PC-3 (cell line): Measurements from ENCODE around the gene AGAP1. TPM values are rescaled to one million over a fixed set of nuclear protein-coding genes. Genes with fewer than 3 reads are reported as not detected.

Experiments used
- ATAC-seq: fragments of 200-7000 bp; cut with Tn5 transposase; 2 replicates; pipeline ENCODE4 v1.9.1; 2020; ENCODE audit warnings: mild to moderate bottlenecking, moderate library complexity
- BruUV-seq: library from RNA; stranded (reverse); fragments of 400-500 nt; replicated peaks from 2 replicates; lab custom pipeline; 2021; lab: Mats Ljungman, UMichigan
- CTCF ChIA-PET: fragments of 300-600 bp; sonication (Branson Sonifier 250); formaldehyde crosslinking; loops from one replicate; lab custom pipeline; 2022; ENCODE audit warnings: antibody characterized with exemption; lab: Charles Lee
- POLR2A ChIA-PET: fragments of 300-600 bp; sonication (Branson Sonifier 250); formaldehyde crosslinking; loops from one replicate; lab custom pipeline; 2022; ENCODE audit warnings: antibody characterized with exemption; ENCODE audit not compliant: unreplicated experiment; lab: Charles Lee
- DNase-seq: peaks from one replicate; pipeline ENCODE4 v3.0.0-alpha.2; 2015
- H2AFZ ChIP-seq: fragments of 300-600 bp; sonication (generic); 2 replicates; pipeline ENCODE4 v1.6.0; 2016; ENCODE audit warnings: antibody characterized with exemption, low read length
- H3F3A ChIP-seq: fragments of 300-600 bp; sonication (generic); one replicate; pipeline ENCODE4 v1.6.0; 2017; ENCODE audit warnings: antibody characterized with exemption, low read length, control low read depth, mild to moderate bottlenecking; ENCODE audit not compliant: unreplicated experiment
- H3K27ac ChIP-seq: fragments of 300-600 bp; sonication (generic); 2 replicates; pipeline ENCODE4 v1.5.1; 2016; ENCODE audit warnings: mild to moderate bottlenecking, low read length
- H3K27me3 ChIP-seq: fragments of 300-600 bp; sonication (generic); 2 replicates; pipeline ENCODE4 v1.6.1; 2016; ENCODE audit warnings: low read length, mixed read lengths
- H3K36me3 ChIP-seq: fragments of 300-600 bp; sonication (generic); 2 replicates; pipeline ENCODE4 v1.6.1; 2016; ENCODE audit warnings: low read depth, mixed run types, low read length, mixed read lengths
- H3K4me1 ChIP-seq: fragments of 300-600 bp; sonication (generic); 2 replicates; pipeline ENCODE4 v1.5.1; 2016; ENCODE audit warnings: low read length; ENCODE audit not compliant: insufficient read depth
- H3K4me2 ChIP-seq: fragments of 300-600 bp; sonication (generic); 2 replicates; pipeline ENCODE4 v1.6.0; 2016; ENCODE audit warnings: low read length
- H3K4me3 ChIP-seq: fragments of 300-600 bp; sonication (generic); 2 replicates; pipeline ENCODE4 v1.5.1; 2016; ENCODE audit warnings: mild to moderate bottlenecking, low read length, mixed read lengths
- H3K79me2 ChIP-seq: fragments of 300-600 bp; sonication (generic); 2 replicates; pipeline ENCODE4 v1.6.1; 2017; ENCODE audit warnings: low read length, mixed read lengths
- H3K9ac ChIP-seq: fragments of 300-600 bp; sonication (generic); 2 replicates; pipeline ENCODE4 v1.6.0; 2016; ENCODE audit warnings: mild to moderate bottlenecking, low read length
- H3K9me2 ChIP-seq: fragments of 300-600 bp; sonication (generic); replicated peaks from 2 replicates; pipeline ENCODE4 v1.6.1; 2016; ENCODE audit warnings: mixed run types, low read length, mixed read lengths
- H3K9me3 ChIP-seq: fragments of 300-600 bp; sonication (generic); 2 replicates; pipeline ENCODE4 v1.6.1; 2016; ENCODE audit warnings: low read length, mixed read lengths
- H4K20me1 ChIP-seq: fragments of 300-600 bp; sonication (generic); 2 replicates; pipeline ENCODE4 v1.6.1; 2016; ENCODE audit warnings: low read length, mixed read lengths
- CTCF ChIP-seq: fragments of 300-600 bp; sonication (generic); conservative IDR thresholded peaks from 2 replicates; pipeline ENCODE4 v1.5.1; 2017; ENCODE audit warnings: antibody characterized with exemption, low read depth, mild to moderate bottlenecking, low read length
- EZH2 ChIP-seq: fragments of 300-600 bp; sonication (generic); IDR thresholded peaks from one replicate; pipeline ENCODE4 v1.6.1; 2017; ENCODE audit warnings: antibody characterized with exemption, mild to moderate bottlenecking, low read length; ENCODE audit not compliant: unreplicated experiment
- EZH2phosphoT487 ChIP-seq: fragments of 300-600 bp; sonication (generic); IDR thresholded peaks from 2 replicates; pipeline ENCODE4 v1.6.1; 2018; ENCODE audit warnings: mild to moderate bottlenecking, antibody characterized with exemption, low read length, borderline replicate concordance
- intact Hi-C: fragments of 100-400 bp; cut with micrococcal nuclease; formaldehyde crosslinking; loops from 2 replicates; pipeline ENCODE4 v1.9.0; 2023
- total RNA-seq: library from RNA; depleted of rRNA; stranded (reverse); fragments of >200 nt; gene quantifications from 2 replicates; pipeline ENCODE4 v1.2.3, GENCODE V29; 2014

AGAP1 gene
- total RNA-seq, 1 experiment from 2014 or later, result 31.0 TPM

- H3K9ac ChIP-seq, result no peak overlapping the region
- POLR2A ChIA-PET, result no interaction called here
- no peak overlapping the region for H2AFZ ChIP-seq
- intact Hi-C loops, result no loop called here
- H3K4me1 ChIP-seq, result peaks cover 6% of the 10 kb centered on the region
- no peak overlapping the region for H3K4me2 ChIP-seq
- no peaks in the 10 kb centered on the region for H3K27me3 ChIP-seq
- H3K36me3 ChIP-seq, result no peaks in the 10 kb centered on the region
- no peaks in the 10 kb centered on the region for H3K9me3 ChIP-seq
- H3F3A ChIP-seq, result no peaks in the 10 kb centered on the region
- no peak overlapping the region for H3K27ac ChIP-seq
- ATAC-seq (no peak), DNase-seq (no peak)
- TF ChIP-seq EZH2phosphoT487 (no peak), CTCF (no peak), EZH2 (no peak)
- H3K9me2 ChIP-seq, result no peaks in the 10 kb centered on the region
- no TSS peak for BruUV-seq
- CTCF ChIA-PET, result no interaction called here
- H4K20me1 ChIP-seq, result peaks cover 33% of the 10 kb centered on the region; the same call in 1 of the 2 replicates
- H3K79me2 ChIP-seq, result peaks cover 93% of the 10 kb centered on the region
- no peak overlapping the region for H3K4me3 ChIP-seq
Measured at GRCh38 chr2:235579128-235579527, 85.3 kb downstream of the AGAP1 start.

- peaks cover 92% of the 10 kb centered on the region for H3K79me2 ChIP-seq
- TF ChIP-seq EZH2phosphoT487, result no peak
- no peak for TF ChIP-seq EZH2
- TF ChIP-seq CTCF, result no peak
Measured at GRCh38 chr2:235580426-235581157, 86.7 kb downstream of the AGAP1 start.

GRCh38 chr2:235582081-235582686 lies 88.3 kb downstream of the AGAP1 start:
- peaks cover 92% of the 10 kb centered on the region for H3K79me2 ChIP-seq
- H4K20me1 ChIP-seq, result peaks cover 12% of the 10 kb centered on the region; the same call in 1 of the 2 replicates
- no peaks in the 10 kb centered on the region for H3F3A ChIP-seq
- ChIA-PET CTCF (no interaction called here), POLR2A (no interaction called here)
- no TSS peak for BruUV-seq
- H3K9ac ChIP-seq, result no peak overlapping the region
- intact Hi-C loops, result no loop called here
- H3K4me1 ChIP-seq, result no peaks in the 10 kb centered on the region
- no peak for TF ChIP-seq EZH2phosphoT487
- no peak for TF ChIP-seq CTCF
- TF ChIP-seq EZH2, result no peak
- no peaks in the 10 kb centered on the region for H3K9me3 ChIP-seq
- no peak overlapping the region for H3K4me3 ChIP-seq
- H3K9me2 ChIP-seq, result no peaks in the 10 kb centered on the region
- DNase-seq (no peak), ATAC-seq (no peak)
- H3K36me3 ChIP-seq, result no peaks in the 10 kb centered on the region
- H2AFZ ChIP-seq, result no peak overlapping the region
- H3K27ac ChIP-seq, result no peak overlapping the region
- H3K4me2 ChIP-seq, result no peak overlapping the region
- H3K27me3 ChIP-seq, result no peaks in the 10 kb centered on the region

More at GRCh38 chr2:235580426-235581157, 86.7 kb downstream of the AGAP1 start:
- POLR2A ChIA-PET, result interaction anchor here (0.6 kb wide), 1 partner anchor 448 kb away, joined by 19 read pairs; no protein-coding TSS in a partner anchor
- intact Hi-C loops, result no loop called here
- no peaks in the 10 kb centered on the region for H3K27me3 ChIP-seq
- H4K20me1 ChIP-seq, result peaks cover 24% of the 10 kb centered on the region; the same call in 1 of the 2 replicates
- no peak overlapping the region for H3K4me2 ChIP-seq
- H3F3A ChIP-seq, result no peaks in the 10 kb centered on the region
- no peaks in the 10 kb centered on the region for H3K9me3 ChIP-seq
- no peak overlapping the region for H3K9ac ChIP-seq
- H3K9me2 ChIP-seq, result no peaks in the 10 kb centered on the region
- no peaks in the 10 kb centered on the region for H3K36me3 ChIP-seq
- no peak for ATAC-seq
- no peak overlapping the region for H2AFZ ChIP-seq
- BruUV-seq, result no TSS peak
- CTCF ChIA-PET, result interaction anchor here (0.6 kb wide), 1 partner anchor 201 kb away, joined by 4 read pairs; no protein-coding TSS in a partner anchor
- H3K27ac ChIP-seq, result no peak overlapping the region
- peaks cover 6% of the 10 kb centered on the region for H3K4me1 ChIP-seq
- DNase-seq, result no peak
- no peak overlapping the region for H3K4me3 ChIP-seq
